Stimulated activated CD8-positive, alpha-beta memory T cell treated with anti-CD3 and anti-CD28 coated beads, Interleukin-2, amount 100 ng/mL, for 48 hours (primary cell): Measurements from ENCODE around the gene JAKMIP1.
"Not testable (repeated sequence)": the region's sequence is repeated elsewhere in the genome, so short reads cannot be mapped to it uniquely, and the experiment has no call there.

Experiments
- DNase-seq, 2 donors: peaks; one replicate each; pipeline ENCODE4 v3.0.0-alpha.2; 2020; ENCODE audit warnings: low read depth in 2 of 2

Gene JAKMIP1

GRCh38 chr4:6143603-6144181, 56.7 kb downstream of the JAKMIP1 start:
- no peak for DNase-seq

DNA sequence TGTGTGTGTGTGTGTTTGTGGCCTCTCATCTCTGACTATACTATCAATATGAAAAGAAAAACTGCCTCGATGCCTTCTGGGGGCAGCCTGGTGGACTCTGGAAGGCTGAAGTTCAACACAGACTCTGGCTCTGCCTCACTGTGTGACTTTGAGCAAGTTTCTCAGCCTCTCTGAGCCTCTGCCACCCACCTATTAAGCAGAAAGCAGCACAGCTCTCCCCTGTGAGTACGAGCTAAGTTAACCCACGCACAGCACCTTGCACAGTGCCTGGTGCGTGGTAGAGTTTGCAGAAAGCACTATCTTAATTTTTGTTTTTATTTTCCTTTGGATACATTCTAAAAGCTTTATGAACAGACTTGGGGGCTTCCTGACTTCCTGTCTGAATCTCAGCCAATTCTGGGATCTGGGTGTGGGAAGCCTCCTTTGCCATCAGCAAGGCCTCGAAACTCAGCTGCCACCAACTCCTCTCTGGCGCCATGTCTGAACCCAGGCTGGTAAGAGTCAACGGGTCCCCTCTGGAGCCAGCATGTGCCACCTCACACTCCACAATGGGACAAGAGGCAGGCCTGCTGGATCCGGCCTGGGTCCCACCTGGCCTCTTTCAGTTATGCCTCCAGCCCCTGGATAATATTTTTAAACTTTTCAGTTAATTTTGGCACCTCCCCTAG, 57.3 kb downstream of the JAKMIP1 start:
- no peak for DNase-seq

DNA sequence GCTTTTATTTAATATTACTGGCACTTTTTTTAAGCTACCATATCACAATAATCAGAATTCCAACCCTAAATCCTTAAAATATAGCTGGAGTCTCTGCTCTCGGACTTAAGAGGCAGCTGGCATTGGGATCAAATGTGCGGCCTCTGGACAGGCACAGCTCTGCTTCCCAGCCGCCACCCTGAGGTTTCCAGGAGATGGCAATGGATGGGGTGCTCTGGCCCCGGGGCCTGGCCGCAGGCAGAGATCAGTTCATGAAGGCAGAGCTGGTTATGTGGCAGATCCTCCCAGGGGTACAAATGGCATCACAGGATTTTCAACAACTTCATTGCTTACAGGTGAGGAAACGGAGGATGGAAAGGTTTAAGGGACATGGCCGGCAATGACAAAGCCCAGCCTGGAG, 57.8 kb downstream of the JAKMIP1 start:
- no peak for DNase-seq

DNA sequence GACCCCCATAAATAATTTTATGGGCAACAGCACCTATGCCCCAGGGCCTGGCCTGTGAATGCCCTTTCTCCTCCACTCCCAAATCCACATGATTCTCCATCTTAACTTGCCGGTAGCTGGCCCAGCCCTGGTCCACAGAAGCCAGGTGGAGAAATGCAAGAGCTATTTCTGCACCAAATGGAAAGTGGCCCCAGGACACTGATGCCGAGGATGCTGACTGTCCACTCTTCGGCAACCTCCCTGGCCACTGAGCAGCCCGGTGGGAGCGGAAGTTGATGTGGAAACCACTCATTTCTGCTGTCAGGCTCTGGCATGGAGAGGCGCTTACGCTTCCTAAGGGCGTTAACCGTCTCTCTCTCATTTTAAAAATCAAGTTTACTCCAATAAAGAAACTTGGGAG, 58.8 kb downstream of the JAKMIP1 start:
- DNase-seq = no peak

DNA sequence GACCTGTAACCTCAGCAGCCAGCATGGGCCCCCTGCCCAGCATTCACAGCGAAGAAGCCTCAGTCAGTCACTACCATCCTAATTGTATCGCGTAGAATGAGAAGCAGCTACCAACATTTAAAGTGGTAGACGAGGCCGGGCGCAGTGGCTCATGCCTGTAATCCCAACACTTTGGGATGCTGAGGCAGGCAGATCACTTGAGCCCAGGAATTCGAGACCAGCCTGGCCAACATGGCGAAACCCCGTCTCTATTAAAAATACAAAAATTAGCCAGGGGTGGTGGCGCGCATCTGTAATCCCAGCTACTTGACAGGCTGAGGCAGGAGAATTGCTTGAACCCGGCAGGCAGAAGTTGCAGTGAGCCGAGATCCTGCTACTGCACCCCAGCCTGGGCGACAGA, 59.3 kb downstream of the JAKMIP1 start:
- not testable (repeated sequence) for DNase-seq

GRCh38 chr4:6137747-6138135, 62.6 kb downstream of the JAKMIP1 start:
- no peak for DNase-seq

DNA sequence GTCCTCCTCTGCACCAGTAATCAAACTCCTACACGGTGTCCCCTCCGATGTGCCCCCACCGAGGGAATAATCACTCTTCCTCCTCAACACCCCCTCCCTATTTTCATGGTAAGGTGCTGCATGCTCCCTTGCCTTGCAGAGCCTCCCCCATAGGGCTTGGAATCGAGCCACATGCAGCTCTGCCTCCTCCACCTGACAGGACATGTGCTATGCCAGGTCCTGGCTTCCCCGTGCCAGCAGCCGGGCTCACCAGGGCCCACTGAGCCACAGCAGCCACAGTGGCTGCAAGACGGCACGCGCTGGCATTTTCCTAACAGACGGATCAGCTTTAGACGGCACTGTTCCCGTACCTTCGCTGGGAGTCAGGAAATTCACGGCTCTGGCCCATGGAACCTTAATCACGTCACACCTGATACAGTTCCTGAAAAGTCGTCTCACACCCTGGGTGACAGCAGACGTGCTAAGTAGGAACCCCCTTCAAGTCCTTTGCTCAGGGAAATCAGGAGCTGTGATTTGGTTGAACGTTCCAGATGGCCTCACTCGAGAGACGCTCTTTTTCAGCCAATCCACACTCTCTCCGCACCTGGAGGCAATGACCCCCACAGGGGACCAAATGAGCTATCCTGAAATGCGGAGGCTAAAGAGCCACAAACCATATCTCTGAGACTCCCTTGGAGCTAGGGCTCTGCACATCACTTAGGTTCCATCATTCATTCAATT, 63.2 kb downstream of the JAKMIP1 start:
- no peak for DNase-seq

- DNase-seq = peak in 1 of 2 donors; percentile 7
Observed at GRCh38 chr4:6134612-6135220, 65.6 kb downstream of the JAKMIP1 start.

DNA sequence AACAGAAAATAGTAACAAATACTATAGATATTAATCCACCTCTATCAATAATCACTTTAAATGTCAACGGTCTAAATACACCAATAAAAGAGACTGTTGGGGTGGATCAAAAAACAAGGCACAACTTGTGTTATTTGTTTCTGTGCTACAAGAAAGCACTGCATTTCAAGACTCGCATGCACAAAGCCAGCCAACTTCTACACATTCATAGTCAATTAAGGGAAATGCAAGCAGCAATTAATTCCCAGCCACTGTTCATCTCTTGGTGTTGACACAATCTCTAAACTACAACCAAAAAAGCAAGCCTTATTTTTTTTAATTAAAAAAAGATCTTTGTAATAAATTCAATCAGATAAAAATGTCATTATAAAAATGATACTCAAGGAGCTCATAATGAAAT, 67.6 kb downstream of the JAKMIP1 start:
- no peak for DNase-seq

DNA sequence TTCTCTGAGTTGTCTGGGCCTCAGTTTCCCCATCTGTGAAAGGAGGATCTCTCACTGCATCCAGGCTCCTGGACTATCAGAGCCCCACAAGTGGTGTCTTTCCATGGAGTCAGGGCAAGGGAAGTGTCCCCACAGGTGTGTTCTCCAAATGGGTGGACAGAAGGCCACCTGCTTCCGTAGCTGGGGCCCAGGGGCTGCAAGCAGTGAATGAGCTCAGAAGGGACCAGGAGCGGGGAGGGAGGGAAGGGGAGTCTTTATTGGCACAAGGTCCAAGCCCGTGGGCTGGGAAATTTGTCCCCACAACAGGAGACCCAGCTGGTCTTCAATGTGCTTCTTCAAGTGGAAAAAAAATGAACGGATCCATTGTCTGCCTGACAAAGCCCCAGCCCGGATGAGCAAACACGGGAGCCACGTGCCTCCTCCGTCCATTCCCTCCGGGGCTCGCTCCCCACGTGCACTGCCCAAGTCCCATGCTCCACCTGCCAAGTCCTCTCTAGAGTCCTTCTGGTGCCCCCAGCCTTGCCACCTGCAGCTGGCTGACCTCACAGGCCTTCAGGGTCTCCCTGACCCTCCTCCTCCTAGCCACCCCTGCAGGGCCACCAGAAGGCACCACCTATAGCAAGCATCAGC, 72.0 kb downstream of the JAKMIP1 start:
- no peak for DNase-seq

- no peak for DNase-seq
Observed at GRCh38 chr4:6126971-6127745, 73.2 kb downstream of the JAKMIP1 start.

- no peak for DNase-seq
Observed at GRCh38 chr4:6125103-6125651, 75.2 kb downstream of the JAKMIP1 start.

- no peak for DNase-seq
Observed at GRCh38 chr4:6124386-6125102, 75.8 kb downstream of the JAKMIP1 start.

DNA sequence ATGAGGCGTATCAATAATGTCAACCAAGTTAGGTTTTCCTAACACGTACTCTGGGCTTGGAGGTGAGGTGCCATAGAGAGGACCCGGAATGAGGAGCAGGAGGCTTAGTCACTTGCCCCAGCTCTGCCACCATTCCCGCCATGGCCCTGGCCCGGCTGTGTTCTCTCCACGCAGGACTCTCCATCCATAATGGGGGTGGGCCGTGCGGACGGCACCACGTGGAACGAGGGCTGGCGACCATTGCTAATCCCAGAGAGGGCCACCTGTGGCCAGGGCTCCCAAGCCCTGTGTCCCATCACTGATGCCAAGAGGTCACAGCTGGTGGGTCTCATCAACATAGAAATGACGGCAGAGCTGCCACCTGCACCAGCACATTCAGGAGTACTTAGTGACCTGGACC, 76.4 kb downstream of the JAKMIP1 start:
- no peak for DNase-seq

GRCh38 chr4:6123541-6123940, 76.8 kb downstream of the JAKMIP1 start:
- DNase-seq = no peak

GRCh38 chr4:6123116-6123515, 77.2 kb downstream of the JAKMIP1 start:
- no peak for DNase-seq

DNA sequence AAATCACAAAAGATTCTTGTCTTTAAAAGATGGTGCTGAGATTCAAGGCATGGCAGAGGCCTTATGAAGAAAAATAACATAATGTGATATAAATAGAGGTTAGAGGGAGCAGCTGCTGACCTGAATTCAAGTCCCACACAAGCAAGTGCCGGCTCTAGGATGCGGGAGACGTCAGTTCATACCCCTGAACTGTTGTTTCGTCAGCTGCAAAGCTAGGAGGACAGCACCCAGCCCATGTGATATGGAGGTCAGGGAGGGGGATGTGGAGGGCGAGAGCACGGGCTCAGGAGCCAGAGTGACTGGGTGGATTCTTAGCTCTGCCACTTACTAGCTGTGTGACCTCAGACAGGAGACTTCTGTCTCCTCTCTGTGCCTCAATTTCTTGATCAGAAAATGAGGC, 77.9 kb downstream of the JAKMIP1 start:
- no peak for DNase-seq

DNA sequence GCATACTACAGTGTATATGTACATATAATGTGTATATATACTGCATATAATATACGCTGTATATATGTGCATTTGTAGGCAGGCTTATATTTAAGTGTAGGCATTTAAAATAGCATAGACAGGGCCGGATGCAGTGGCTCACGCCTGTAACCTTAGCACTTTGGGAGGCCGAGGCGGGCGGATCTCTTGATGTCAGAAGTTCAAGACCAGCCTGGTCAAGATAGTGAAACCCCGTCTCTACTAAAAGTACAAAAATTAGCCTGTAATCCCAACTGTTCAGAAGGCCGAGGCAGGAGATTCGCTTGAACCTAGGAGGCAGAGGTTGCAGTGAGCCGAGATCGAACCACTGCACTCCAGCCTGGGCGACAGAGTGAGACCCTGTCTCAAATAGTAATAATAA, 78.4 kb downstream of the JAKMIP1 start:
- DNase-seq = no peak

- DNase-seq = no peak
Observed at GRCh38 chr4:6121276-6121850, 79.0 kb downstream of the JAKMIP1 start.

DNA sequence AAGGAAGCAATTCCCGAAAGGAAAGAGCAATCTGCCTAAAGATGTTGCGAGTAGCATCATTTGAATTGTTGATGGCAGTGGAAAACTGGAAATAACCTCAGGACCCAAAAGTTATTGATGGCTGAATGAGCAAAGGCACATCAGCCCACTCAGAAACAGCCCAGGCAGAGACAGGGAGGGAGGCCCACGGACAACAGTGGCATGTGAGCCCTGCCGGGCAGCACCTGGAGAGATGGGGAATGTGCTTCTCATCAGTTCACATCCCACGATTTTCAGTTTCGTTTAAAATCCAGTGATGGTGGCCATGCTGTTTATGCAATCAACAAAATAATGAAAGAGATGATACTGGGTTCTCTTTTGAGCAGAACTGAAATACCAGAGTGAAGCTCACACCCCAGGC, 80.0 kb downstream of the JAKMIP1 start:
- DNase-seq = no peak
